Stimulated activated CD4-positive, alpha-beta T cell treated with anti-CD3 and anti-CD28 coated beads, Interleukin-4, amount 100 ng/mL, for 4 hours (primary cell): ENCODE measurements around the gene MTPN.

Source experiments
- DNase-seq, 2 experiments: peaks; one replicate each; pipeline ENCODE4 v3.0.0-alpha.2; 2020

MTPN gene

GRCh38 chr7:135920478-135920877 is 56.7 kb downstream of the MTPN start:
- DNase-seq, result no peak

- DNase-seq, result no peak
Observed at GRCh38 chr7:135919071-135919841, 57.9 kb downstream of the MTPN start.

- no peak for DNase-seq
Observed at GRCh38 chr7:135918134-135918533, 59.0 kb downstream of the MTPN start.

DNA sequence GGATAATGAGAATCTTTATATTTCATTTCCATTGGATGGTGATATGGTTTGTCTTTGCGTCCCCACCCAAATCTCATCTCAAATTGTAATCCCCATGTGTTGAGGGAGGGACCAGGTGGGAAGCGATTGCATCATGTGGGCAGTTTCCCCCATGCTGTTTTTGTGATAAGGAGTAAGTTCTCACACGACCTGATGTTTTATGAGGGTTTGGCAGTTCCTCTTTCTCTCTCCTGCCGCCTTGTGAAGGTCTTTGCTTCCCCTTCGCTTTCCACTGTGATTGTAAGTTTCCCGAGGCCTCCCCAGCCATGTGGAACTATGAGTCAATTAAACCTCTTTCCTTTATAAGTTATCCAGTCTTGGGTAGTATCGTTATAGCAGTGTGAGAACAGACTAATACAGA is 59.4 kb downstream of the MTPN start:
- DNase-seq, result no peak

- DNase-seq, result no peak
Observed at GRCh38 chr7:135914346-135914745, 62.8 kb downstream of the MTPN start.

GRCh38 chr7:135913404-135913803 is 63.8 kb downstream of the MTPN start:
- no peak for DNase-seq

DNA sequence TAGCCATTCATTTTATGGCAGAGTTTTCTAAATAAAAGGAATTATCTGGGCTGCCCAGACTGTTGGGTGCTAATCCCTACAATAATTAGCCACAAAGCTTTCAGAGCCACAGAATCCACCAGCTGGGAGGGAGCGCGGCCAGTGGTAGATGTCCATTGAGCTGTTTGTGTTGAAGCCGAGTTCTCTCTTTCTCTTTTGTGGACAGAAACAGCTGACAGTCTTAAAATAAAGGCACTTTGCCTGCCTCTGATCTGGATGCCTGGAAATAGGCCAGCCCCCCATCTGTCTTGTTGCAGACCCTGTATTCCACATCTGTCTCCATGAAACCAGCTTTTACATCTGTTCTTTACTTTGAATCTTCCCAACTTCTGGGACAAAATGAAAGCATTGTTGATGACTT is 66.1 kb downstream of the MTPN start:
- DNase-seq, result no peak

DNA sequence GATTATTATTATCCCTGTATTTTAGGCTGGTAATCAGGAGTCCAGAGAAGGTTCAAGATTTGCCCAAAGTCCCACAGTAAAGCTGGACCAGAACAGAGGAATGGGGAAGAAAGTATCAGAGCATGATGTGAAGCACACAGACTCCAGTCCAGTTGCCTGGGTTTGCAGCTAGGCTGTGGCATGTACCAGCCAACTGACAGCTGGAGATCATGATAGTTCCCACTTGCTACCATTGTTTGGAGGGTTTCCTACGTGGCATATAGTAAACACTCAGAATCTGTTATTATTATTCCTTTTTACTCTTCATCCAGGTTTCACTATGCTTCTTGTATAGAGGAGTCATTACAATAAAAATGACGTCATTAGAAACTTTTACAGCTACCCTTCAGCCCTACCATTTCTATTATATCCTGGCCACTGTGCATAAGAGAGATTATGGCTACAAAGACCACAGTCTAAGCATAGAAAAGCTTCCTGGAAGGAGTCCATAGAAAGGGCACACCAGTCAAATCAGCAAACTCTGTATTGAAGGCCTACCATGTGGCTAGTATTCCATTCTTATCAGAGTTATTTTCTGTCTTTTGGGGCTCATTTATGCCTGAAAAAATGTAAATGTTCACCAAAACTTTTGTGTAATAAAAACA is 66.6 kb downstream of the MTPN start:
- no peak for DNase-seq

DNA sequence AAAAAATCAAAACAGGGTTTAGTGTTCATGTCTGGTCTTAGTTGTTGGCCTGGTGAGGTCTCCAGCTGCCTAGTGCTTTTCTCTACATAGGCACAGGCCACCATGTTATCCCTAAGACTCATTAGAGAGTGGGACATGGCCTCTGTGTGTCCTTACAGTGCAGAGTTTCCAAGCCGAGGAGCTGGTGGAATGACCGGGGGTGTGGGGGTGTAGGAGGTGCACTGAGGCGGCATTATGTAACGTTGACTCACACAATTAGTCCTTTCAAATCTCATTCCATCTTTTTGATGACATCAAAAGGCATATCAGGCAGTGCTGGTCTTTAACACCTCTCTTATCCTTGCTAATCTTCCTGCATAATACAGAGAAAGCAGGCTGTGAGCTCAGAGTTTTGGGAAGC is 71.3 kb downstream of the MTPN start:
- no peak for DNase-seq

DNA sequence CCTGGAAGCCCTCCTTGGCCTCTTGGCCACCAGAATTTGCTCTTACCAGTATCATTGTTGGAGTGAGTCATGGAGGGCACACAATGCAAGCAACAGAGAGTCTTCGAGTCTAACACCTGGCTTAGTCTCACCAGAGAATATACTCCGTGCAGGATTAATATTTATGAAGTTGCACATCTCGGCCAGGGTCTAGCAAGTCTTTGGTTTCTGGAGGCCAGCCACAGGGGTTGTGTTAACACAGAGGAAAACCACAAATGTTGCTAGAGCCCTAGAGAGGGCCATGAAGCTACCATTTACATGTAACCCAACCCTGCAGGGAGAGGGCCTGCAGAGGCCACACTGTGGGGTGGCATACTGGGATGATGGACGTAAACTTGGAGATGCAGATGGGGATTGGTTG is 71.8 kb downstream of the MTPN start:
- no peak for DNase-seq

DNA sequence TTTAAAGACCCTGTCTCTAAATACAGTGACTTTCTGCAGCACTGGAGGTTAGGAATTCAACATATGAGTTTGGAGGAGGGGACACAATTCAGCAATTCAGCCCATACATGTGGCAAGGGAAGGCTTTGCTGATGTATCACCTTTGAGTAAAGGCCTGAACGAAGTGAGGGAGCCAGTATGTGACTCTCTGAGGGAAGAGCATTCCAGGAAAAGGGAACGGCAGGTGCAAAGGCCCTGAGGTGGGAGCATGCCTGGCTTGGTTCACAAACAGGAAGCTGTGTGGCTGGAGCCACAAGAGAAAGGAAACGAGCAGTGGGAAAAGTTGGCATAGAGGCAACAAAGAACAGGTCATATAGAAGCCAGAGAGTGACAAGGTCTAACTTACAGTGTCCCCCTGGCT is 72.9 kb downstream of the MTPN start:
- DNase-seq, result no peak

- no peak for DNase-seq
Observed at GRCh38 chr7:135901585-135902540, 75.3 kb downstream of the MTPN start.

DNA sequence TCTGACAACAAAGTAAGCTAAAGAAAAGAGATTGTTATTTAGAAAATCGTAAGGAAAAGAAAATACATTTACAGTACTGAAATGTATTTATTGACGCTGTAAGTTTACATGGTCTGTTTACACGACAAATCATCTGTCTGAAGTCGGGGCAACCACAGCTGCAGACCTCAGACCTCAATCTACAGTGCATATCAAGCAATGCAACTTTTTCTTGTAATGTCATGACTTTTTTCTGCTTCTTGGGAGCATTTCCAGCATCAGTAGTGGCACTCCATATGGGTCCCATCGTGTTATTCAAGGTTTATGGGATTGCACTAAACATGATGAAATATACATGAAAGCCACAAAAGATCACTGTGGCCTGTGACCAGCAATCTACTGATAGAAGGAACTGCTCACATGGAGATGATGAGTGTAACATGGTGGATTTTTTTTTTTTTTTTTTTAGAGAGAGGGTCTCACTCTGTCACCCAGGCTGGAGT is 77.1 kb downstream of the MTPN start:
- DNase-seq, result no peak

DNA sequence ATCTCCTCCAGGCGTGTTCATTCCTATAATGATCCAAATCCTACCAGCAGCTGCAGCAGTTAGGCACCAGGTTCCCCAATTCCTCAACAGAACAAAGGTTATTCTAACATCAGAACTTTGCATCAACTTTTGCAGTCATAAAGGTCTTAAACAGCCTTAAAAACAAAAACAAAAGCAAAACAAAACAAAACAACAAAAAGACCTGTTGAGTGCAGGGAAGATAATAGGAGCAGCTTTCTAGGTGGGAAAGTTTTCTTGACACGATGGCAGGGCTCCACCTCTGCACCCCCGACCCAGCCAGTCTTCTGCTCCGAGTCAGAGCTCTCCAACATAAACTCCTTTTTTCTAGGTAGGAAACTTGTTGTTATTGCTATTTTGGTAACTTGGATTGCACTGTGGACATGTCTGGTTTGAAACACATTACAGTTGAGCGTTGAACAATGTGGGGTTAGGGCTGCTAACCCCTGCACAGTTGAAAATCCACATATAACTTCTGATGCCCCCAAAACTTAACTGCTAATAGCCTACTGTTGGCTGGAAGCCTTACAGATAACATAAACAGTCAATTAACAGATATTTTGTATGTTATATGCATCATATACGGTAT is 77.6 kb downstream of the MTPN start:
- DNase-seq, result no peak

- DNase-seq, result no peak
Observed at GRCh38 chr7:135898226-135898625, 78.9 kb downstream of the MTPN start.

GRCh38 chr7:135894816-135895215 is 82.3 kb downstream of the MTPN start:
- no peak for DNase-seq

GRCh38 chr7:135889823-135890222 is 87.3 kb downstream of the MTPN start:
- DNase-seq, result no peak

DNA sequence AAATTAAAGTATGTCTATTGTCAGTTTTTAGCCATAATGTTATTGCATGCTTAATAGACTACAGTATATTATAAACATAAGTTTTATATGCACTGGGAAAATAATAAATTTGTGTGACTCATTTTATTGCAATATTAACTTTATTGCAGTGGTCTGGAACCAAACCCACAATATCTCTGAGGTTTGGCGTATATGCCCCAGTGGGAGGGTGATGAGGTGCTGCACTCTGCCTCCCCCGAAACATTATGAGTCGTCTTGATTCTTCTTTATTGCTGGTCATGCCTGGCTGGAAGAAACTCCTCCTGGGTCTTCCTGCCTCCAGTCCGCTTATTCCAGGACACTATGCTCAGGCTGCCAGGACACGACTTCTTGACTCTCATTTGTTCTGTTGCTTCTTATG is 88.4 kb downstream of the MTPN start:
- DNase-seq, result no peak

DNA sequence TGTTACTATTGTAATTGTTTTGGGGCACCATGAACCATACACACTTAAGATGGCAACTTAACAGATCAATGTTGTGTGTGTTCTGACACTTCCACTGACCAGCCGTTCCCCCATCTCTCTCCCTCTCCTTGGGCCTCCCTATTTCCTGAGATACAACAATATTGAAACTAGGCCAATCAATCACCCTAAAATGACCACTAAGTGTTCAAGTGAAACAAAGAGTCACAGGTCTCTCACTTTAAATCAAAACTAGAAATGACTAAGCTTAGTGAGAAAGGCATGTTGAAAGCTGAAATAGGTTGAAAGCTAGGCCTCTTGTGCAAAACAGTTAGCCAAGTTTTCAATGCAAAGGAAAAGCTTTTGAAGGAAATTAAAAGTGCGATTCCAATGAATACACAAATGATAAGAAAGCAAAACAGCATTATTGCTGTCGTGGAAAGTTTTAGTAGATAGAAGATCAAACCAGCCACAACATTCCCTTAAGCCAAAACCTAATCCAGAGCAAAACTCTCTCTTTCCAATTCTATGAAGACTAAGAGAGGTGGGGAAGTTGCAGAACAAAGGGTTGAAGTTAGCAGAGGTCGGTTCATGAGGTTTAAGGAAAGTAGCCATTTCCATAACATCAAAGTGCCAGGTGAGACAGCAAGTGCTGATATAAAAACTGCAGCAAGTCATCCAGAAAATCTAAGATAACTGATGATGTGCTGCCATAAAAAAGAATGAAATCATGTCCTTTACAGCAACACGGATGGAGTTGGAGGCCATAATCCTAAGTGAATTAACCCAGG is 90.6 kb downstream of the MTPN start:
- no peak for DNase-seq

GRCh38 chr7:135884495-135885232 is 92.5 kb downstream of the MTPN start:
- no peak for DNase-seq

- no peak for DNase-seq
Observed at GRCh38 chr7:135879233-135879632, 97.9 kb downstream of the MTPN start.
